Measurements from ENCODE around the gene PLXDC1. TPM values are rescaled to one million over a fixed set of nuclear protein-coding genes. Genes with fewer than 3 reads are reported as not detected.

PLXDC1 gene
- total and polyA plus RNA-seq, 2 of the 8 experiments (the other 6 are each of a cell fraction or from before 2014, with no cell fraction given) = 4.1 to 14.6 TPM

DNA sequence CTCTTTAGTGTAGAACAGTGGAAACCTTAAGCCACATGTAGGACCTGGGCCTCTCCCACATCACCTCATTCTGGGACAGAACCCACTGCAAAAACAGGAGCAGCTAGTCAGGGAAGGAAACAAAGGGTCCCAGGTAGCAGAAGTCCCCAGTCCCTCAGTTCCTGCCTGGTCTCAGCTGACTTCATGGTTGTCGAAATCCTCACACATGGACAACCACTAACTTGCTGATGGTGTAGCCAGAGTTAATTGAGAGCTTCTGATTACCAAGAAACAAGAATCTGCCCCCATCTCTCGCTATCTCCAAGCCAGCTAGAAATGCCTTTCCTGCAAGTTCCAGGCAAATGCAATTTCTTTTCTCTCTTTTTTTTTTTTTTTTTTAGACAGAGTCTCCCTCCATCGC is 18.1 kb upstream of the PLXDC1 start (continued):
- TF ChIP-seq, protein P1, sequence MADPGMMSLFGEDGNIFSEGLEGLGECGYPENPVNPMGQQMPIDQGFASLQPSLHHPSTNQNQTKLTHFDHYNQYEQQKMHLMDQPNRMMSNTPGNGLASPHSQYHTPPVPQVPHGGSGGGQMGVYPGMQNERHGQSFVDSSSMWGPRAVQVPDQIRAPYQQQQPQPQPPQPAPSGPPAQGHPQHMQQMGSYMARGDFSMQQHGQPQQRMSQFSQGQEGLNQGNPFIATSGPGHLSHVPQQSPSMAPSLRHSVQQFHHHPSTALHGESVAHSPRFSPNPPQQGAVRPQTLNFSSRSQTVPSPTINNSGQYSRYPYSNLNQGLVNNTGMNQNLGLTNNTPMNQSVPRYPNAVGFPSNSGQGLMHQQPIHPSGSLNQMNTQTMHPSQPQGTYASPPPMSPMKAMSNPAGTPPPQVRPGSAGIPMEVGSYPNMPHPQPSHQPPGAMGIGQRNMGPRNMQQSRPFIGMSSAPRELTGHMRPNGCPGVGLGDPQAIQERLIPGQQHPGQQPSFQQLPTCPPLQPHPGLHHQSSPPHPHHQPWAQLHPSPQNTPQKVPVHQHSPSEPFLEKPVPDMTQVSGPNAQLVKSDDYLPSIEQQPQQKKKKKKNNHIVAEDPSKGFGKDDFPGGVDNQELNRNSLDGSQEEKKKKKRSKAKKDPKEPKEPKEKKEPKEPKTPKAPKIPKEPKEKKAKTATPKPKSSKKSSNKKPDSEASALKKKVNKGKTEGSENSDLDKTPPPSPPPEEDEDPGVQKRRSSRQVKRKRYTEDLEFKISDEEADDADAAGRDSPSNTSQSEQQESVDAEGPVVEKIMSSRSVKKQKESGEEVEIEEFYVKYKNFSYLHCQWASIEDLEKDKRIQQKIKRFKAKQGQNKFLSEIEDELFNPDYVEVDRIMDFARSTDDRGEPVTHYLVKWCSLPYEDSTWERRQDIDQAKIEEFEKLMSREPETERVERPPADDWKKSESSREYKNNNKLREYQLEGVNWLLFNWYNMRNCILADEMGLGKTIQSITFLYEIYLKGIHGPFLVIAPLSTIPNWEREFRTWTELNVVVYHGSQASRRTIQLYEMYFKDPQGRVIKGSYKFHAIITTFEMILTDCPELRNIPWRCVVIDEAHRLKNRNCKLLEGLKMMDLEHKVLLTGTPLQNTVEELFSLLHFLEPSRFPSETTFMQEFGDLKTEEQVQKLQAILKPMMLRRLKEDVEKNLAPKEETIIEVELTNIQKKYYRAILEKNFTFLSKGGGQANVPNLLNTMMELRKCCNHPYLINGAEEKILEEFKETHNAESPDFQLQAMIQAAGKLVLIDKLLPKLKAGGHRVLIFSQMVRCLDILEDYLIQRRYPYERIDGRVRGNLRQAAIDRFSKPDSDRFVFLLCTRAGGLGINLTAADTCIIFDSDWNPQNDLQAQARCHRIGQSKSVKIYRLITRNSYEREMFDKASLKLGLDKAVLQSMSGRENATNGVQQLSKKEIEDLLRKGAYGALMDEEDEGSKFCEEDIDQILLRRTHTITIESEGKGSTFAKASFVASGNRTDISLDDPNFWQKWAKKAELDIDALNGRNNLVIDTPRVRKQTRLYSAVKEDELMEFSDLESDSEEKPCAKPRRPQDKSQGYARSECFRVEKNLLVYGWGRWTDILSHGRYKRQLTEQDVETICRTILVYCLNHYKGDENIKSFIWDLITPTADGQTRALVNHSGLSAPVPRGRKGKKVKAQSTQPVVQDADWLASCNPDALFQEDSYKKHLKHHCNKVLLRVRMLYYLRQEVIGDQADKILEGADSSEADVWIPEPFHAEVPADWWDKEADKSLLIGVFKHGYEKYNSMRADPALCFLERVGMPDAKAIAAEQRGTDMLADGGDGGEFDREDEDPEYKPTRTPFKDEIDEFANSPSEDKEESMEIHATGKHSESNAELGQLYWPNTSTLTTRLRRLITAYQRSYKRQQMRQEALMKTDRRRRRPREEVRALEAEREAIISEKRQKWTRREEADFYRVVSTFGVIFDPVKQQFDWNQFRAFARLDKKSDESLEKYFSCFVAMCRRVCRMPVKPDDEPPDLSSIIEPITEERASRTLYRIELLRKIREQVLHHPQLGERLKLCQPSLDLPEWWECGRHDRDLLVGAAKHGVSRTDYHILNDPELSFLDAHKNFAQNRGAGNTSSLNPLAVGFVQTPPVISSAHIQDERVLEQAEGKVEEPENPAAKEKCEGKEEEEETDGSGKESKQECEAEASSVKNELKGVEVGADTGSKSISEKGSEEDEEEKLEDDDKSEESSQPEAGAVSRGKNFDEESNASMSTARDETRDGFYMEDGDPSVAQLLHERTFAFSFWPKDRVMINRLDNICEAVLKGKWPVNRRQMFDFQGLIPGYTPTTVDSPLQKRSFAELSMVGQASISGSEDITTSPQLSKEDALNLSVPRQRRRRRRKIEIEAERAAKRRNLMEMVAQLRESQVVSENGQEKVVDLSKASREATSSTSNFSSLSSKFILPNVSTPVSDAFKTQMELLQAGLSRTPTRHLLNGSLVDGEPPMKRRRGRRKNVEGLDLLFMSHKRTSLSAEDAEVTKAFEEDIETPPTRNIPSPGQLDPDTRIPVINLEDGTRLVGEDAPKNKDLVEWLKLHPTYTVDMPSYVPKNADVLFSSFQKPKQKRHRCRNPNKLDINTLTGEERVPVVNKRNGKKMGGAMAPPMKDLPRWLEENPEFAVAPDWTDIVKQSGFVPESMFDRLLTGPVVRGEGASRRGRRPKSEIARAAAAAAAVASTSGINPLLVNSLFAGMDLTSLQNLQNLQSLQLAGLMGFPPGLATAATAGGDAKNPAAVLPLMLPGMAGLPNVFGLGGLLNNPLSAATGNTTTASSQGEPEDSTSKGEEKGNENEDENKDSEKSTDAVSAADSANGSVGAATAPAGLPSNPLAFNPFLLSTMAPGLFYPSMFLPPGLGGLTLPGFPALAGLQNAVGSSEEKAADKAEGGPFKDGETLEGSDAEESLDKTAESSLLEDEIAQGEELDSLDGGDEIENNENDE (IDR thresholded peaks at IDR 0.05; ENCODE audit: insufficient replicate concordance, low read length) = no peak
- TF ChIP-seq, protein P2, sequence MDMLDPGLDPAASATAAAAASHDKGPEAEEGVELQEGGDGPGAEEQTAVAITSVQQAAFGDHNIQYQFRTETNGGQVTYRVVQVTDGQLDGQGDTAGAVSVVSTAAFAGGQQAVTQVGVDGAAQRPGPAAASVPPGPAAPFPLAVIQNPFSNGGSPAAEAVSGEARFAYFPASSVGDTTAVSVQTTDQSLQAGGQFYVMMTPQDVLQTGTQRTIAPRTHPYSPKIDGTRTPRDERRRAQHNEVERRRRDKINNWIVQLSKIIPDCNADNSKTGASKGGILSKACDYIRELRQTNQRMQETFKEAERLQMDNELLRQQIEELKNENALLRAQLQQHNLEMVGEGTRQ (IDR thresholded peaks at IDR 0.05; ENCODE audit: low read length) = no peak

Data from H1 (cell line).